Measurements from ENCODE around the gene CEP192. TPM values are rescaled to one million over a fixed set of nuclear protein-coding genes. Genes with fewer than 3 reads are reported as not detected.

Gene CEP192
- total RNA-seq, 2 donors from 2014 or later = 32.2 to 49.2 TPM

DNA sequence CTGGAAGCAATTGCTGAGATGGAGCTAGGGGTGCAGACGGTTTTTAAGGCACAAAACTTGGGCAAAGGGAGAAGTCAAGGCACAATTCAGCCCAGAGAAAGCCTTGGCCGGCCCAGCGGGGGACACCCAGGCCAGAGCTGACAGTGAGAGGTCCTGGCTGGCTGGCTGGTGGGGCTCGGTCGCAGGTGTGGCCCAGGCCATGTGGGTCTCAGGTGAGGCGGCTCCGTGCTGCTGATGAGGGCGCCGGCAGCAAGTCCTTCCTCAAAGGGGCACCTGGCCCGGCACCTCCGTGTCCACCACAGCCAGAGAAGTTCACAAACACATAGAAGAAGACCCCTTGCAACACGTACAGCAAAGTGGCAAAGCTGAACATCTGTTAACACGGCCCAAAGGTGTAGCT is 173.2 kb downstream of the CEP192 start:
- H3K9me3 Mint-ChIP-seq = no peaks in the 10 kb centered on the region
- no peak for DNase-seq (ENCODE audit: low spot score)
- peaks cover 3% of the 10 kb centered on the region for H3K36me3 Mint-ChIP-seq
- no peak for ATAC-seq
- H3K27me3 Mint-ChIP-seq = peaks cover 21 to 24% of the 10 kb centered on the region in 2 donors
- H3K4me3 Mint-ChIP-seq = no peak overlapping the region
- no peak overlapping the region for H3K27ac Mint-ChIP-seq
- H3K4me1 Mint-ChIP-seq (ENCODE audit: low read depth in 2 of 2) = peaks cover 2 to 3% of the 10 kb centered on the region in 2 donors

DNA sequence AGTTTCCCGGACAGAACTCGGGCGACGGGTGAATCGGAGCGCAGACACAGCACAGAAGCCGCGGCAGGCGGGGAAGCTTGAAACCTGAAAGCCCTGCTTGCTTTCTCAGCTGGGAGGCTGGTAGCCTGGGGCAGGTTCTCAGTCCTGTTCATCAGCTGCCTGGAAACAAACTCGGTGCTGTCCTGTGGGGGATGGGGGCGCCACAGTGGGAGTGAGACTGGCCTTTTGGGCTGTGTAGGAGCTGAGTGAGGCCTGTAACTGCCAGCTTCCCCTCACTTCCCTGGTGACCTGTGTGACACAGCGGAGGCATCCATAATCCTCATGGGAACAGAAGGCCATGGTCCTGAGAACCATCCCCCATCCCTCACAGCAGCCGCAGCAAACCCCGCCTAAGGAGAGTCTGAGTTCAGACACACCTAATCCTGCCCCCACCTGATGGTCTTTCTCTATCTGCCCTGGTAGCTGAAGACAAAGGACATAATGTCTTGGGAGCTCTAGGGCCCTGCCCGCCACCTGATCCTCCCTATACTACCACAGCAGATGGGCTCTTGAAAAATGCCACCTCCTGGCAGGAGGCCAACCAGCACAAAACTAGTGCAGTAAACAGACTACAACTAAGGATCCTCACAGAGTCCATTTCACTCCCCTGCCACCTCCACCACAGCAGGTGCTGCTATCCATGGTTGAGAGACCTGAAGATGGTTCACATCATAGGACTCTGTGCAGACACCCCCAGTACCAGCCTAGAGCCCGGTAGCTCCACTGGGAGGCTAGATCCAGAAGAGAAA is 174.7 kb downstream of the CEP192 start:
- peaks cover 25 to 27% of the 10 kb centered on the region in 2 donors for H3K27me3 Mint-ChIP-seq
- no peaks in the 10 kb centered on the region for H3K36me3 Mint-ChIP-seq
- ATAC-seq (no peak), DNase-seq (ENCODE audit: low spot score) (no peak)
- H3K9me3 Mint-ChIP-seq = no peaks in the 10 kb centered on the region
- H3K27ac Mint-ChIP-seq = no peak overlapping the region
- H3K4me3 Mint-ChIP-seq = no peak overlapping the region
- no peaks in the 10 kb centered on the region for H3K4me1 Mint-ChIP-seq (ENCODE audit: low read depth in 2 of 2)

DNA sequence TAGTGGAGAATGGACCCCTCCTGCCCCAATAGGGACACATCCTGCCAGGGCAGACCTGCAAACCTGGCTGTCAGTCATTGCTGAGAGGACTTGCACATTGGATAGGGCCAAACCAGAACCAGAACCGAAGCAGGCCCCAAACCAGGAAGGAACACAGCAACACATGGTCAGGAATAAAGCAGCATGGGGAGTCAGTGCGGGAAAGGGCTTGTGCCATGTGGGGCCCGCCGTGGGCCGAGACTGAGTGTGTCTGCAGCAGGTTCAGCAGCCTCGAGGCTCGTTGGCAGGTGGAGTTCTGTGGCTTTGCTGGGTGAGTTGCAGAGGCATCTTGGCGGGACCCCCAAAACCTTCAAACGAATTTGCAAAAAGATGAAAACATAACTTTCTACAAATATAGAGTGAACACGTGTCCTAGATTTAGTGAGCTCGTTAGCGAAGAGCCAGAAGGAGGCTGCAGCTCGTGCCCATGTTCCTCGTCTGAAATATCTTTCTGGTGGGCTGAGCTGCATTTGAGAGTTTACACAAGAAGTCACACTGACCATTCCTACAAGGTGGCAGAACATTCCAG is 182.5 kb downstream of the CEP192 start:
- Mint-ChIP-seq H3K36me3 (no peaks in the 10 kb centered on the region), H3K9me3 (no peaks in the 10 kb centered on the region)

More for the DNA sequence above, 182.5 kb downstream of the CEP192 start:
- Mint-ChIP-seq H3K27me3 (peaks cover 11 to 12% of the 10 kb centered on the region in 2 donors), H3K27ac (no peak overlapping the region), H3K4me1 (ENCODE audit: low read depth in 2 of 2) (peaks cover 4 to 9% of the 10 kb centered on the region in 2 donors), H3K4me3 (no peak overlapping the region)
- ATAC-seq = no peak
- no peak for DNase-seq (ENCODE audit: low spot score)

Other genes starting within 250 kb of the CEP192 start
- gene PTPN2, start 107.1 kb upstream of the CEP192 start, total RNA-seq = 100 to 1,000 TPM; 151 to 156 TPM
- gene SEH1L, start 43.4 kb upstream of the CEP192 start, total RNA-seq = 100 to 1,000 TPM in 1 of 2 donors, 10 to 100 TPM in 1; 67.2 to 102 TPM
- 10 to 100 TPM; 16.3 to 19.5 TPM for gene LDLRAD4, start 227.4 kb downstream of the CEP192 start, total RNA-seq